HG02840 (cell line): ENCODE results near the gene TENM4.
"Not testable (repeated sequence)": the region's sequence is repeated elsewhere in the genome, so short reads cannot be mapped to it uniquely, and the experiment has no call there.

ENCODE experiments used
- ATAC-seq: cut with Tn5 transposase; IDR thresholded peaks from one replicate; pipeline ENCODE4 v1.9.1; 2021; ENCODE audit warnings: mild to moderate bottlenecking, moderate library complexity, moderate number of reproducible peaks; ENCODE audit not compliant: unreplicated experiment, low FRiP score

TENM4 gene

DNA sequence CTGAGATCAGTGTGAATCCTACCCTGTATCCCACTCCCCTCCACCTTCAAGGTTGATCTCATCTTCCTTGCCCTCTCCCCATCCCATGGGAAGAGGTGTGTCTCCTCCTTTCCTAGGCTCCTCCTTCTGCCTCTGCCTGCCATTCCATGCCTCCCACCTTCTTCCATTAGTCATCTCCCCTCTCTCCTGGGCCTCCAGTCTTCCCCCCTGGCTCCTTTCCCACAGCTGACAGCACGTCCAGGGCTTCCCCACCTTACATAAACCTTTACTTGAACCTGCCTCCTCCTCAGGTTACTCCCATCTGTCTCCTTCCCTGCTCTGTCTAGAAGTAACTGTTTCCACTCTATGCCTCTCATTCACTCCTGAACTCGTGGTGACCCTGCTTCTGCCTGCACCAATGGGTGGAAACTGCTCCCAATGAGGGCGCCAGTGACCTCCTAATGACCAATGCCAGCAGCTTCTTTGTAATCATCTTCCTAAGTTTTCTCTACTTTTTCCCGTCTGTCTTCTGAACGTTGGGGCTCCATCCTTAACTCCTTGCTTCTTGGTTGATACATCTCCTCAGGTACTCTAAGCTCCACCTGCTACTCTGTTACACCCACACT, 599.3 kb downstream of the TENM4 start:
- ATAC-seq, result no peak

DNA sequence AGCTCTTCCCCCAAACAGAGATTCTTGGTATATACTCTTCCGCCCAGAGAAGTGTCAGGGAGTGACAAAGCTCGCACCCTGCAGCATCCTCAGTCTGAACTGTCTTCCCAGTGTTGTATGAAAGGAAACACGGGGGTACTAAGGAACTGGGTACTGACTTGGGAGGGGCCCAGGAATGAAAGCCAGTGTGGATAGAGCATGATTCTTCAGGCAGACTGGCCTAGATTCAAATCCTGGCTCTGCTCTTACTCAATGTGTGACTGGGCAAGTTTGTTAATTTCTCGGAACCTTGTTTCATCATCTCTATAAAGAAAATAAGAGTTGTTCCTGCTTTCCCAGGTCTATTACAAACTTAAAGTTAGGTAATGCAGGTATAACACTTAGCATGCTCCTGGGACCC, 600.2 kb downstream of the TENM4 start:
- ATAC-seq, result no peak

- ATAC-seq, result no peak
Observed at GRCh38 chr11:78840200-78840599, 600.6 kb downstream of the TENM4 start.

GRCh38 chr11:78838417-78838816, 602.4 kb downstream of the TENM4 start:
- no peak for ATAC-seq

DNA sequence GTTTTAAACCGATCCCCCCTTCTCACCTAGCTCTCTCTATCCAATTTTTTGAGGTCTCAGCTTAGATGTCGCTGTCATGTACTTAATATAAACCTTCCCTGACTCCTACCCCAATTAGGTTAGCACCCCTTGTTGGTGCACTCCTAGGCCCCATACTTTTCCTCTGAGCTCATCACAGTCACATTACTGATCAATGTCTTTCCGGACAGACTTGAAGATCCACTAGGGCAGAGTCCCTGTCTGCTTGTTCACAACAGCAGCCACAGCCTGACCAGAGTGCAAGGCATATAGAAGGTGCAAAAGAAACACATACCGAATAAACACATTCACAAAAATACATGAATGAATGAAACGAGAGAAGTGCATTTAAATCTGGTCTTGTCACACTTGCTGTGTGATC, 605.2 kb downstream of the TENM4 start:
- ATAC-seq, result no peak

- no peak for ATAC-seq
Observed at GRCh38 chr11:78834886-78835285, 605.9 kb downstream of the TENM4 start.

- ATAC-seq, result no peak
Observed at GRCh38 chr11:78833237-78833636, 607.6 kb downstream of the TENM4 start.

GRCh38 chr11:78832226-78832947, 608.4 kb downstream of the TENM4 start:
- no peak for ATAC-seq

DNA sequence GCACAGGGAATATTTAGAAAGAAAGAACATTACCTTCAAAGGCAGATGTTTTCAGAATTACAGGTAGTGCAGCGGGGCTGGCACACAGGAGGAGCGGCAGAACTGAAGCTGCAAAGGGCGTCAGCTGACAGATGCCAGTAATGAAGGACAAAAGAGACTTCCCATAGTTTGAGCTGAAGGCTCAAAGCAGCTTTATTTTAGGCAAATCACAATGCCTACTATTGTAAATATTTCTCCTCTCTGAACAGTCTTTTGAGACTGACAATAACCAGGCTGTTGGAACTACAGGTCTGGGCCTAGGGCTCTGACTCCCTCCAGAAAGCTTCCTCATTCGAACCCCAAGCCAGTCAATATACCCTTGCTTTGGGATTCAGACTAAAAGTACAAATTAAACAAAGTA, 609.3 kb downstream of the TENM4 start:
- ATAC-seq, result no peak

DNA sequence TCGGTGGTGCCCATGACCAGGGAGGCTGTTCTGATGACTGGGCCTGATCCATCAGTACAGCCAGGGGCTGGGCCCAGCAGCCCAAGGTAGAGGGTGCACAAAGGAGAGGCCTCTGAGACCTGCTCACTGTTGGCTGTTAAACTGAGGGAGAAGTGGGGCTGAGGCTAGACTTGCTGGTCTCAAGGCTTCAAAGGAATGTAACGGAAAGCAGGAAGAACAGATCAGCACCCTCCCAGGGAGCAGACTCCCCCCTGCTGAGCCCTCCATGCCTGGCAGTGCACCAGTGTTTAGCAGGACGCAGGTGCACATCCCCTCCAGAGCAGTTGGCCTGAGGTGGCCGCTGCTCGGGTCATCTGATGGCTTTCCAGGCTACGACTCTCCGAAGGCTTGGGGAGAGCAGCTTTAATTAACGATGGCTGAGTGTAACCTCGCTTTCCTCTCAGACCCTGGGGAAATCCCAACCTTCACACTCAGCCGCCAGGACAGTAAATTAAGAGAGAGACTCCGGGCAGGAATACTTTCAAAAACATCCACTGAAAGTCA, 610.5 kb downstream of the TENM4 start:
- no peak for ATAC-seq

GRCh38 chr11:78829146-78829545, 611.7 kb downstream of the TENM4 start:
- no peak for ATAC-seq

DNA sequence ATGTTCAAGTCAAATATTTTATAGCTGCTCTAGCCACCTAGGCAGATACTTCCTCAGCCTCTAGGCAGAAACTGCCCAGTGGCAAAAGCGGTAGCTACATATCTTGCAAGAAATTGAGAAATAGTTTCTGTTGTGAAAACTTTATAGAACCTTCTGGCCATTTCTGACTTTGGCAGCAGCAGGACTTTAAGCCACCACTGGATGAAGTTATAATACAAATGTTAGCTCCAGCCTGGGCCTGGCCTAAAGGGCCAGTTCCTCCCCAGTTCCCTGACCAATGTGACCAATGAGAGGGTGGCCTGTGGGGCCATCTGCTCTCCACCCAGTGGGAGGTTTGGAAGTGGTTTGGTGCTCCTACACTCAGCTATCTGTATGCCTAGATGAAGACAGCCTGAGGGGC, 612.2 kb downstream of the TENM4 start:
- no peak for ATAC-seq

- ATAC-seq, result not testable (repeated sequence)
Observed at GRCh38 chr11:78827291-78827690, 613.5 kb downstream of the TENM4 start.

DNA sequence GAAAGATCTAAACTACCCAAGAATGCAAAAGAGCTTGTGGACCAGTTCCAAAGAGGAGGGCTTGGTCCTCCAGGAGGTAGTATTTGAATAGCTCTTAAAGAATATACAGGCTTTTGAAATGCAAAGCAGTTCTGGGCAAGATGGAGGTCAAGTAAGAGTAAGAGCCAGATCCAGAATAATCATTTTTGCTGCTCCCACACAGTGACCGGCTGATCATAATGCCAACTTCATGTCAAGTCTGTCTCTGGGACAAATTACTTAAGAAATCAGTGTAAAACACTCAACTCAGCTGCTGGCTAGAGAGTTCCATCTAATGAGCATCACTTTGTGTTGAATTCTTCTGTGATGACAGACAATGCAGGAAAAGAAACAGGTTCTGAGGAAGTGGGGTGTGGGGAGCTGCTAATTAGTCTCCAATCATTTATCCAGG, 615.2 kb downstream of the TENM4 start:
- no peak for ATAC-seq

GRCh38 chr11:78823588-78823987, 617.2 kb downstream of the TENM4 start:
- no peak for ATAC-seq

DNA sequence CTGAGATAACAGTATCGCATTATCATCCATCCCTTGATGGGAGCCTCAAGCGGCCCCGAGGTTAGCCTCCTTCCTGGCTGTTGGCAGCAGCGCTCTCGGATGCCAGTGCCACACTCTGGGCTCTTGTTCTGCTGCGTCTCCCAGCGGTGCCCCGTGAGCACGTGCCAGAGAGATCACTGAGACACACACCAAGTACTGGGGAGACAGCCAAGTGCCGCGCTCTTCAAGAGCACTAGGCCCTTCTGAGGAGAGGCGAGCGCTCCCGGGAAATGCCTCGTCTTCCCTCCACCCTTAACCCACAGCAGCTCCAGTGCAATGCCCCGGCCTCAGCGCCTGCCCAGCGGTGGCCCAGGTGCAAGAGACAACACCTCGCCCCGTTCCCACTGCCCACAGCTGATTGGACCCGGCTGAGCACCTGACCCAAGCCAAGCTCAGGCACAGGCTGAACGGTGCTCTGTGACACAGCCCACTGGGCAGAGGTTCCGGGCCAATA, 617.9 kb downstream of the TENM4 start:
- no peak for ATAC-seq

DNA sequence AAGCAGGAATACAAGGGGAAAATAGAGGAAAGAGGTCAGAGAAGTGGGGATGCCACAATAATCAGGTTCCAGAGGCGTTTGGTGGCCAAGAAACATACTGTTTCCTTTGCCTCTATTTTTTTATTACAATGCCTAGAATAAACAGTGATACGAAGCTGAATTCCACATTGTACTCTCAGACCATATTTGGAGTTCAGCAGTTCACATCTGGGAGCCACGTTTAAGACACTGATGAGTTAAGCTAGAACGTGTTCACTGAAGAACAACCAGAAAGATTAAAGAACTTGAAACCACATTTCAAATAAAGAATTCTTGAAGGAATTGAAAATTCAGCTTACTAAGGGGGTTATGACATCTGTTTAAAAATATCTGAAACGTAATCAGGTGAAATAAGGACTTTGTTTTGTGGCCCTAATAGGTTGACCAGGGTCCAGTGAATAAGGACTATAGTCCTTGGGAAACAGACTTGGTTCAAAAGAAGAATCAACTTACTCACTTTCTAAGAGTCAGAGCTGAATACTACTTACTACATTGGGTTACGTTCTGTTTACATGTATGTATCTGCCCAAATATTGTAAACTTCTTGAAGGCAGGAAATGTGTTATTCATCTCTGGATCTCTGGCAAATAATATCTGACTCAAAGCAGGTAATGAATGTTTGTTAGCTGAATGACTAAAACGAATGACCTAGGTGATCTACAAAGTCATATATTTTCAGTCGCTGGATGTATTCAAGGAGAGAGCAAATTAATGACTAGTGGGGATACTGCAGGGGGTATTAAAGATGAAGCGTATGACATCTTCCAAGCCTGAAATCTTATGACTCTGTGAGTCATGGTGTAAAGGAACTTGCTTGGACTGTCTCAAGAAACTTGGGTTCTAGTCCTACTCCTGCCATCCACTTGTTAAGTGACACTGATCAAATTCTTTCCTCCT, 619.2 kb downstream of the TENM4 start:
- ATAC-seq, result no peak

DNA sequence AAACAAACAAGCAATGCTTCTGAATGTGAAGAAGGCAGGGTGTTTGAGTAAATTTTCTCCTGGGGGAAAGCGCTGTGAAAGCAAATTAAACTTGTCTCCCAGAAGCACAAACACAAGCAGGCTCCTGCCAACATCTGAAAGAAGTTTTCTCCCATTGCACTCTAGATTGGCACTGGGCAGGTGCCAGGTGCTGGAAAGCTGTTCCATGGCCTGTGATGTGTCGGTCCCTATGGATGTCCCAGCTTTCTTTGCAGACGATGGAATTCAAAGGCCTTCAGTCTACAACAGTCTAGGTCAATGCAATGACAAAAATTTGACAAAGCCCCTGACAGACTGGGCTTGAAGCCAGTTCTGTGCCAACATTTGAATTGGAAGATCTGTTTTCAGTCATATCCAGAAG, 620.1 kb downstream of the TENM4 start:
- no peak for ATAC-seq

DNA sequence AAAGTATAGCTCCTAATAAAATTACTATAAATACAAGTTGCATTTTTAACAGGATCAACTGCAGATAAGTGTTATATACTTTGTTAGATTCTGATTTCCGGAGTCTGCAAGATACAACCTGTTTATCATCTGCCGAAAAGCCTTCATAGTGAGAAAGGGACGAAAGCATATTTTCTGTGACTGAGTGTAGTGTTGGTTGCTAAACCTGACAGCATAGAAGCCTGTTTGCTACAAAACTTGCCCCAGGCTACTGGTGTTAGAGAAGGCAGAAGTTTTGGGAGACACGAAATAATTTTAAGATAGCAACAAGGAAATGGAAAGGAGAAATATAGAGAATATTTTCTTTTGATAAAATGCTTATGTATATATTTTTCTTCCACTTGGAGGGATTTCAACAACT, 622.6 kb downstream of the TENM4 start:
- no peak for ATAC-seq

- ATAC-seq, result no peak
Observed at GRCh38 chr11:78815831-78816230, 625.0 kb downstream of the TENM4 start.
